D721Med (cell line): ENCODE measurements around the gene KRTAP10-3.

Source experiments
- DNase-seq: peaks from one replicate; pipeline ENCODE4 v3.0.0; 2011; ENCODE audit warnings: low spot score; ENCODE audit not compliant: insufficient read length
- FAIRE-seq: peaks from 2 replicates; lab custom pipeline; 2011; peaks lifted over from hg19 to GRCh38; lab: Jason Lieb, UNC
- TF ChIP-seq, protein P1 (sequence below): IDR thresholded peaks from 2 replicates; pipeline ENCODE4 v1.5.1; 2012; ENCODE audit warnings: mild to moderate bottlenecking, control low read depth; ENCODE audit not compliant: insufficient read depth; ENCODE audit errors: missing control alignments

The KRTAP10-3 gene

DNA sequence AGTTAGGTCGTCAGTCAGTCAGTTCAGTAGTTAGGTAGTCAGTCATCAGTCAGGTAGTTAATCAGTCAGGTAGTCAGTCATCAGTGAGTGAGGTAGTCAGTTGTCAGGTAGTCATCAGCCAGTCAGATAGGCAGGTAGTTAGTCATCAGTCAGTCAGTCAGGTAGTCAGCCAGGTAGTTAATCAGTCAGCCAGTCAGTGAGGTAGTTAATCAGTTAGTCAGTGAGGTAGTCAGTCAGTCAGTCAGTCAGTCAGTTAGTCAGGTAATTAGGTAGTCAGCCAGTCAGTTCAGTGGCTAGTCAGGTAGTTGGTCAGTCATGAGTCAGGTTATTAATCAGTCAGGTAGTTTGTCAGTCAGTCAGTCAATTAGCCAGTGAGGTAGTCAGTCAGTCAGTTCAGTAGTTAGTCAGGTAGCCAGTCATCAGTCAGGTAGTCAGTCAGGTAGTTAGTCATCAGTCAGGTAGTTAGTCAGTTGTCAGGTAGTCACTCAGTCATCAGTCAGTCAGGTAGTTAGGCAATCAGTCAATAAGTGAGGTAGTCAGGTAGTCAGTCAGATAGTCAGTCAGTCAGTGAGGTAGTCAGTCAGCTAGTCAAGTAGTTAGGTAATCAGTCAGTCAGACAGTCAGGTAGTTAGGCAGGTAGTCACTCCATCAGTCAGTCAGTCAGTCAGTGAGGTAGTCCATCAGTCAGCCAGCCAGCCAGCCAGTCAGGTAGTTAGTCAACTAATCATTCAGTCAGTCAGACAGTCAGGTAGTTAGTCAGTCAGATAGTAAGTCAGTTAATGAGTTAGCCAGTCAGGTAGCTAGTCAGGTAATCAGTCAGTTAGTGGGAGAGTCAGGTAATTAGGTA, 34.8 kb downstream of the KRTAP10-3 start:
- TF ChIP-seq, protein P1, sequence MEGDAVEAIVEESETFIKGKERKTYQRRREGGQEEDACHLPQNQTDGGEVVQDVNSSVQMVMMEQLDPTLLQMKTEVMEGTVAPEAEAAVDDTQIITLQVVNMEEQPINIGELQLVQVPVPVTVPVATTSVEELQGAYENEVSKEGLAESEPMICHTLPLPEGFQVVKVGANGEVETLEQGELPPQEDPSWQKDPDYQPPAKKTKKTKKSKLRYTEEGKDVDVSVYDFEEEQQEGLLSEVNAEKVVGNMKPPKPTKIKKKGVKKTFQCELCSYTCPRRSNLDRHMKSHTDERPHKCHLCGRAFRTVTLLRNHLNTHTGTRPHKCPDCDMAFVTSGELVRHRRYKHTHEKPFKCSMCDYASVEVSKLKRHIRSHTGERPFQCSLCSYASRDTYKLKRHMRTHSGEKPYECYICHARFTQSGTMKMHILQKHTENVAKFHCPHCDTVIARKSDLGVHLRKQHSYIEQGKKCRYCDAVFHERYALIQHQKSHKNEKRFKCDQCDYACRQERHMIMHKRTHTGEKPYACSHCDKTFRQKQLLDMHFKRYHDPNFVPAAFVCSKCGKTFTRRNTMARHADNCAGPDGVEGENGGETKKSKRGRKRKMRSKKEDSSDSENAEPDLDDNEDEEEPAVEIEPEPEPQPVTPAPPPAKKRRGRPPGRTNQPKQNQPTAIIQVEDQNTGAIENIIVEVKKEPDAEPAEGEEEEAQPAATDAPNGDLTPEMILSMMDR: no peak
- FAIRE-seq: no peak
- DNase-seq: no peak

GRCh38 chr21:44522753-44523204, 35.8 kb downstream of the KRTAP10-3 start:
- DNase-seq (no peak), FAIRE-seq (no peak)
- TF ChIP-seq, protein P1: no peak

GRCh38 chr21:44521928-44522752, 36.5 kb downstream of the KRTAP10-3 start:
- TF ChIP-seq, protein P1: no peak
- DNase-seq (no peak), FAIRE-seq (no peak)

DNA sequence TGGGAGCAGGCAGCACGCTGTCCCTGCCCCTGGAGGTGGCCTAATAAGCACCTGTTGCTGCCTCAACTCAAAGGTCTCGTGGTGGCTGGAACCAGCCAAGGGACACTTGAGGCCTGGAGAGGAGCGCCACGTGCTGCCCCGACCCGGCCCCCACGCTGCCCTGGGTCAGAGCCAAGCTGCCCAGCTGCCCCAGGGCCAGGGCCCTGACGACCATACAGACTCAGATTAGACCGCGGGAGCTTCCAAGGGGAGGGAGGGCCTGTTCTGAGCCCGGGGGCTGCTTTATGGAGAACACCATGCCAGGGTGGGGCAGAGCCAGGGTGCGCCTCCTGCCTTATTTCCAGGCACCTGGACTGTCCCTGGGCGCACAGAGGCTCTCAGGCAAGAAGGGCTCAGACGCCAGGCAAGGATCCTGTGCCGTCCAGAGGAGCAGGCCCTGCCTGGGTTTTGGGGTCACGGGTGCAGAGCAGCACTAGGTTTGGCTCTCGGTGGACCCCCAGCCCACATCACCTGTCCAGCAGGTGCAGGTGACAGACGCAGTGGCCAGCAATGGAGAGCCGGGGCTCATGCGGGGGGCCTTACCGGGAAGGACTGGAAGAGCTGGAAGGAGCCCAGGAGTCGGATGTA, 37.2 kb downstream of the KRTAP10-3 start:
- TF ChIP-seq, protein P1: no peak
- DNase-seq (no peak), FAIRE-seq (no peak)

GRCh38 chr21:44520326-44521300, 38.0 kb downstream of the KRTAP10-3 start:
- DNase-seq: no peak
- no peak for FAIRE-seq
- TF ChIP-seq, protein P1: no peak
